Measurements from ENCODE around the gene C10orf90. TPM values are rescaled to one million over a fixed set of nuclear protein-coding genes. Genes with fewer than 3 reads are reported as not detected.
"Not testable (repeated sequence)": the region's sequence is repeated elsewhere in the genome, so short reads cannot be mapped to it uniquely, and the experiment has no call there.

The C10orf90 gene
- total RNA-seq, 2 donors from 2014 or later = not detected

- H3K9me3 Mint-ChIP-seq = no peaks in the 10 kb centered on the region
- H3K27ac Mint-ChIP-seq = no peak overlapping the region
Measured at GRCh38 chr10:126563361-126563760, 107.1 kb downstream of the C10orf90 start.

GRCh38 chr10:126561921-126562680, 108.4 kb downstream of the C10orf90 start:
- Mint-ChIP-seq H3K4me1 (ENCODE audit: low read depth) (no peaks in the 10 kb centered on the region), H3K27ac (no peak overlapping the region), H3K36me3 (ENCODE audit: insufficient read depth in 2 of 2) (no peaks in the 10 kb centered on the region), H3K9me3 (no peaks in the 10 kb centered on the region), H3K27me3 (ENCODE audit: low read depth) (no peaks in the 10 kb centered on the region), H3K4me3 (no peak overlapping the region)
- DNase-seq (no peak), ATAC-seq (replicated peaks in 1 of 2) (no peak)

More at GRCh38 chr10:126563361-126563760, 107.1 kb downstream of the C10orf90 start:
- no peaks in the 10 kb centered on the region for H3K27me3 Mint-ChIP-seq (ENCODE audit: low read depth)
- H3K36me3 Mint-ChIP-seq (ENCODE audit: insufficient read depth in 2 of 2) = no peaks in the 10 kb centered on the region
- no peak overlapping the region for H3K4me3 Mint-ChIP-seq
- ATAC-seq (replicated peaks in 1 of 2) (no peak), DNase-seq (no peak)
- H3K4me1 Mint-ChIP-seq (ENCODE audit: low read depth) = no peaks in the 10 kb centered on the region

- DNase-seq (no peak), ATAC-seq (replicated peaks in 1 of 2) (no peak)
- Mint-ChIP-seq H3K4me1 (ENCODE audit: low read depth) (no peaks in the 10 kb centered on the region), H3K27ac (no peak overlapping the region), H3K36me3 (ENCODE audit: insufficient read depth in 2 of 2) (no peaks in the 10 kb centered on the region), H3K4me3 (no peak overlapping the region), H3K27me3 (ENCODE audit: low read depth) (no peaks in the 10 kb centered on the region), H3K9me3 (no peaks in the 10 kb centered on the region)
Measured at GRCh38 chr10:126561294-126561920, 109.1 kb downstream of the C10orf90 start.

- Mint-ChIP-seq H3K4me3 (no peak overlapping the region), H3K27me3 (ENCODE audit: low read depth) (no peaks in the 10 kb centered on the region), H3K36me3 (ENCODE audit: insufficient read depth in 2 of 2) (no peaks in the 10 kb centered on the region), H3K9me3 (peaks cover 0 to 3% of the 10 kb centered on the region in 2 donors), H3K4me1 (ENCODE audit: low read depth) (no peaks in the 10 kb centered on the region), H3K27ac (no peak overlapping the region)
- DNase-seq = no peak
- ATAC-seq (replicated peaks in 1 of 2) = no peak
Measured at GRCh38 chr10:126558881-126559280, 111.6 kb downstream of the C10orf90 start.

GRCh38 chr10:126551202-126551601, 119.3 kb downstream of the C10orf90 start:
- H3K27me3 Mint-ChIP-seq (ENCODE audit: low read depth) = no peaks in the 10 kb centered on the region
- H3K4me1 Mint-ChIP-seq (ENCODE audit: low read depth) = no peaks in the 10 kb centered on the region
- no peak overlapping the region for H3K27ac Mint-ChIP-seq
- H3K36me3 Mint-ChIP-seq (ENCODE audit: insufficient read depth in 2 of 2) = no peaks in the 10 kb centered on the region
- ATAC-seq (replicated peaks in 1 of 2) (no peak), DNase-seq (no peak)
- H3K4me3 Mint-ChIP-seq = no peak overlapping the region
- peaks cover 0 to 3% of the 10 kb centered on the region in 2 donors for H3K9me3 Mint-ChIP-seq

- DNase-seq; H3K9me3 Mint-ChIP-seq; H3K27ac Mint-ChIP-seq; ATAC-seq (replicated peaks in 1 of 2); H3K4me3 Mint-ChIP-seq; H3K27me3 Mint-ChIP-seq (ENCODE audit: low read depth); H3K36me3 Mint-ChIP-seq (ENCODE audit: insufficient read depth in 2 of 2); H3K4me1 Mint-ChIP-seq (ENCODE audit: low read depth): not testable (repeated sequence)
Measured at GRCh38 chr10:126550586-126550985, 119.9 kb downstream of the C10orf90 start.

GRCh38 chr10:126549344-126549743, 121.1 kb downstream of the C10orf90 start:
- no peak for DNase-seq
- no peaks in the 10 kb centered on the region for H3K4me1 Mint-ChIP-seq (ENCODE audit: low read depth)
- ATAC-seq (replicated peaks in 1 of 2) = no peak
- no peaks in the 10 kb centered on the region for H3K9me3 Mint-ChIP-seq
- no peak overlapping the region for H3K4me3 Mint-ChIP-seq
- H3K27me3 Mint-ChIP-seq (ENCODE audit: low read depth) = no peaks in the 10 kb centered on the region
- no peaks in the 10 kb centered on the region for H3K36me3 Mint-ChIP-seq (ENCODE audit: insufficient read depth in 2 of 2)
- H3K27ac Mint-ChIP-seq = no peak overlapping the region

- H3K27ac Mint-ChIP-seq = no peak overlapping the region
- no peak for ATAC-seq (replicated peaks in 1 of 2)
Measured at GRCh38 chr10:126544565-126544964, 125.9 kb downstream of the C10orf90 start.

GRCh38 chr10:126538439-126539135, 131.9 kb downstream of the C10orf90 start:
- H3K27ac Mint-ChIP-seq = no peak overlapping the region
- no peaks in the 10 kb centered on the region for H3K9me3 Mint-ChIP-seq
- ATAC-seq (replicated peaks in 1 of 2) = no peak
- H3K27me3 Mint-ChIP-seq (ENCODE audit: low read depth) = no peaks in the 10 kb centered on the region
- H3K4me1 Mint-ChIP-seq (ENCODE audit: low read depth) = no peaks in the 10 kb centered on the region
- no peaks in the 10 kb centered on the region for H3K36me3 Mint-ChIP-seq (ENCODE audit: insufficient read depth in 2 of 2)
- no peak for DNase-seq
- H3K4me3 Mint-ChIP-seq = no peak overlapping the region

More at GRCh38 chr10:126544565-126544964, 125.9 kb downstream of the C10orf90 start:
- DNase-seq = no peak
- no peak overlapping the region for H3K4me3 Mint-ChIP-seq
- H3K27me3 Mint-ChIP-seq (ENCODE audit: low read depth) = no peaks in the 10 kb centered on the region
- H3K36me3 Mint-ChIP-seq (ENCODE audit: insufficient read depth in 2 of 2) = no peaks in the 10 kb centered on the region
- H3K4me1 Mint-ChIP-seq (ENCODE audit: low read depth) = no peaks in the 10 kb centered on the region
- no peaks in the 10 kb centered on the region for H3K9me3 Mint-ChIP-seq

GRCh38 chr10:126536656-126537055, 133.8 kb downstream of the C10orf90 start:
- DNase-seq (no peak), ATAC-seq (replicated peaks in 1 of 2) (no peak)
- H3K27me3 Mint-ChIP-seq (ENCODE audit: low read depth) = no peaks in the 10 kb centered on the region
- H3K4me1 Mint-ChIP-seq (ENCODE audit: low read depth) = no peaks in the 10 kb centered on the region
- H3K27ac Mint-ChIP-seq = no peak overlapping the region
- no peaks in the 10 kb centered on the region for H3K36me3 Mint-ChIP-seq (ENCODE audit: insufficient read depth in 2 of 2)
- H3K9me3 Mint-ChIP-seq = peaks cover 0 to 1% of the 10 kb centered on the region in 2 donors
- H3K4me3 Mint-ChIP-seq = no peak overlapping the region

- ATAC-seq (replicated peaks in 1 of 2) (no peak), DNase-seq (no peak)
- Mint-ChIP-seq H3K9me3 (peaks cover 0 to 1% of the 10 kb centered on the region in 2 donors), H3K27ac (no peak overlapping the region), H3K4me1 (ENCODE audit: low read depth) (no peaks in the 10 kb centered on the region), H3K36me3 (ENCODE audit: insufficient read depth in 2 of 2) (no peaks in the 10 kb centered on the region), H3K27me3 (ENCODE audit: low read depth) (no peaks in the 10 kb centered on the region), H3K4me3 (no peak overlapping the region)
Measured at GRCh38 chr10:126536148-126536547, 134.3 kb downstream of the C10orf90 start.

- H3K27ac Mint-ChIP-seq = no peak overlapping the region
- H3K27me3 Mint-ChIP-seq (ENCODE audit: low read depth) = no peaks in the 10 kb centered on the region
- peaks cover 0 to 1% of the 10 kb centered on the region in 2 donors for H3K9me3 Mint-ChIP-seq
- ATAC-seq (replicated peaks in 1 of 2) = no peak
- no peak for DNase-seq
- H3K36me3 Mint-ChIP-seq (ENCODE audit: insufficient read depth in 2 of 2) = no peaks in the 10 kb centered on the region
- H3K4me1 Mint-ChIP-seq (ENCODE audit: low read depth) = no peaks in the 10 kb centered on the region
- no peak overlapping the region for H3K4me3 Mint-ChIP-seq
Measured at GRCh38 chr10:126533644-126534043, 136.8 kb downstream of the C10orf90 start.

- H3K36me3 Mint-ChIP-seq (ENCODE audit: insufficient read depth in 2 of 2) = no peaks in the 10 kb centered on the region
Measured at GRCh38 chr10:126528315-126528835, 142.1 kb downstream of the C10orf90 start.

More at GRCh38 chr10:126528315-126528835, 142.1 kb downstream of the C10orf90 start:
- Mint-ChIP-seq H3K27ac (no peak overlapping the region), H3K4me1 (ENCODE audit: low read depth) (no peaks in the 10 kb centered on the region), H3K27me3 (ENCODE audit: low read depth) (no peaks in the 10 kb centered on the region), H3K4me3 (no peak overlapping the region), H3K9me3 (peaks cover 0 to 1% of the 10 kb centered on the region in 2 donors)
- no peak for ATAC-seq (replicated peaks in 1 of 2)
- DNase-seq = no peak

Data from activated T-cell treated with anti-CD3 and anti-CD28 coated beads, Interleukin-2, amount 50 U/mL, for 72 hours (primary cell).